Keratinocyte (primary cell): ENCODE measurements around the gene MEIOC. TPM values are rescaled to one million over a fixed set of nuclear protein-coding genes. Genes with fewer than 3 reads are reported as not detected.
"Not testable (repeated sequence)": the region's sequence is repeated elsewhere in the genome, so short reads cannot be mapped to it uniquely, and the experiment has no call there.

Experiments used
- DNase-seq: peaks from one replicate; pipeline ENCODE4 v3.0.0-alpha.2; 2011; ENCODE audit warnings: low read depth, missing footprints, low spot score
- FAIRE-seq: peaks from 2 replicates; lab custom pipeline; 2011; peaks lifted over from hg19 to GRCh38; lab: Jason Lieb, UNC
- H2AFZ ChIP-seq: 2 replicates; pipeline ENCODE4 v1.6.0; 2012; ENCODE audit warnings: low read length, control low read depth, inconsistent platforms; ENCODE audit not compliant: control insufficient read depth
- H3K27ac ChIP-seq: 2 replicates; pipeline ENCODE4 v1.5.1; 2011; ENCODE audit warnings: low read length; ENCODE audit not compliant: control insufficient read depth, insufficient read depth
- H3K27me3 ChIP-seq: 3 replicates; pipeline ENCODE4 v1.6.0; 2011; ENCODE audit warnings: low read length; ENCODE audit not compliant: control insufficient read depth, insufficient read depth; ENCODE audit errors: extremely low read depth
- H3K36me3 ChIP-seq, 2 experiments: 2 replicates in 1 of 2; 3 replicates in 1 of 2; pipeline ENCODE4 v1.5.1; 2011; ENCODE audit warnings: low read length in 2 of 2, mild to moderate bottlenecking in 1 of 2; ENCODE audit not compliant: control insufficient read depth in 2 of 2, insufficient read depth in 2 of 2; ENCODE audit errors: extremely low read depth in 1 of 2
- H3K4me1 ChIP-seq: 3 replicates; pipeline ENCODE4 v1.5.1; 2011; ENCODE audit warnings: low read length; ENCODE audit not compliant: control insufficient read depth, insufficient read depth; ENCODE audit errors: extremely low read depth
- H3K4me2 ChIP-seq: 3 replicates; pipeline ENCODE4 v1.6.0; 2011; ENCODE audit warnings: low read depth, low read length; ENCODE audit not compliant: control insufficient read depth, insufficient read depth; ENCODE audit errors: extremely low read depth
- H3K4me3 ChIP-seq, 3 experiments: fragments of 200-600 bp in 1 of 3; sonication (generic) in 1 of 3; 2 replicates in 2 of 3; 3 replicates in 1 of 3; pipeline ENCODE4 v1.5.1; 2011 to 2016; ENCODE audit warnings: low read length in 3 of 3, mild to moderate bottlenecking in 3 of 3, control low read depth in 2 of 3, inconsistent platforms in 1 of 3, low read depth in 1 of 3, mixed read lengths in 1 of 3, mixed run types in 1 of 3, moderate library complexity in 1 of 3; ENCODE audit not compliant: control insufficient read depth in 2 of 3, insufficient read depth in 2 of 3; ENCODE audit errors: extremely low read depth in 1 of 3
- H3K79me2 ChIP-seq: 2 replicates; pipeline ENCODE4 v1.6.0; 2012; ENCODE audit warnings: low read length; ENCODE audit not compliant: control insufficient read depth, insufficient read depth
- H3K9ac ChIP-seq: 3 replicates; pipeline ENCODE4 v1.6.0; 2011; ENCODE audit warnings: low read length; ENCODE audit not compliant: control insufficient read depth, insufficient read depth; ENCODE audit errors: extremely low read depth
- H3K9me1 ChIP-seq: 3 replicates; pipeline ENCODE4 v1.6.0; 2011; ENCODE audit warnings: low read length; ENCODE audit not compliant: control insufficient read depth, insufficient read depth; ENCODE audit errors: extremely low read depth
- H3K9me3 ChIP-seq: 2 replicates; pipeline ENCODE4 v1.5.1; 2012; ENCODE audit warnings: low read depth, low read length; ENCODE audit not compliant: control insufficient read depth
- H4K20me1 ChIP-seq: 3 replicates; pipeline ENCODE4 v1.6.0; 2011; ENCODE audit warnings: low read length; ENCODE audit not compliant: control insufficient read depth, insufficient read depth; ENCODE audit errors: extremely low read depth
- CTCF ChIP-seq, 3 experiments: IDR thresholded peaks in 1 of 3; conservative IDR thresholded peaks in 1 of 3; optimal IDR thresholded peaks in 1 of 3; 2 replicates in 2 of 3; 3 replicates in 1 of 3; pipeline versions ENCODE3 to v1.5.1; 2011; ENCODE audit warnings: low read length in 3 of 3, mild to moderate bottlenecking in 3 of 3, moderate library complexity in 2 of 3, control low read depth in 1 of 3, inconsistent platforms in 1 of 3; ENCODE audit not compliant: insufficient read depth in 2 of 3; ENCODE audit errors: extremely low read depth in 1 of 3
- EZH2 ChIP-seq: IDR thresholded peaks from one replicate; pipeline ENCODE4 v1.6.1; 2012; ENCODE audit warnings: inconsistent platforms, mild to moderate bottlenecking, low read length, moderate library complexity
- dilution Hi-C: fragments of 300-500 bp; cut with MboI; formaldehyde crosslinking; loops from one replicate; pipeline ENCODE4 v1.7.0; 2020; ENCODE audit warnings: low sequenced_read_pairs; ENCODE audit not compliant: extremely low pct_ligation_motif_present
- polyA plus RNA-seq, 5 experiments: library from polyadenylated mRNA; depleted of rRNA in 3 of 5; stranded (reverse) in 3 of 5; stranded (forward) in 1 of 5; unstranded in 1 of 5; fragments of >200 nt; gene quantifications; 1 replicate in 1 of 5; 2 replicates in 3 of 5; 3 replicates in 1 of 5; pipeline versions ENCODE4 v1.2.1 to v1.2.3, GENCODE V29; 2011 to 2012; ENCODE audit warnings: missing spikeins in 2 of 5, low read depth in 1 of 5, low replicate concordance in 1 of 5

Gene MEIOC
- polyA plus RNA-seq, 1 donor (not counting 4 experiments of a cell fraction or from before 2014, with no cell fraction given): 0.03 TPM

- Histone ChIP-seq H3K9me1 (peaks cover 7% of the 10 kb centered on the region), H4K20me1 (no peaks in the 10 kb centered on the region), H3K27ac (peak within 1 kb of the TSS; percentile 89), H3K4me2 (peak within 1 kb of the TSS; percentile 86), H3K79me2 (peaks cover 36% of the 10 kb centered on the region), H2AFZ (peak within 1 kb of the TSS; percentile 97), H3K27me3 (no peaks in the 10 kb centered on the region), H3K4me3 (peak within 1 kb of the TSS; percentile 74 to 87 (median 83)), H3K9ac (peak within 1 kb of the TSS; percentile 85), H3K36me3 (peaks cover 4 to 5% of the 10 kb centered on the region in 2 experiments), H3K4me1 (peaks cover 19% of the 10 kb centered on the region), H3K9me3 (no peaks in the 10 kb centered on the region)
- no peak for TF ChIP-seq EZH2
- TF ChIP-seq CTCF (optimal IDR thresholded peaks at IDR 0.05 in 1 of 3, IDR thresholded peaks at IDR 0.05 in 1 of 3, conservative IDR thresholded peaks at IDR 0.05 in 1 of 3; ENCODE audit: extremely low read depth in 1 of 3, insufficient read depth in 2 of 3, low read length in 3 of 3): no peak
- dilution Hi-C loops: no loop called here
- FAIRE-seq (peak; percentile 51), DNase-seq (peak; percentile 92)
Measured at GRCh38 chr17:44689477-44690217, 33.4 kb downstream of the MEIOC start, which contains the start of gene CCDC43. Gene CCDC43 (minus strand): TSS chr17:44689776. CDS start chr17:44689753, 23 bp downstream.

DNA sequence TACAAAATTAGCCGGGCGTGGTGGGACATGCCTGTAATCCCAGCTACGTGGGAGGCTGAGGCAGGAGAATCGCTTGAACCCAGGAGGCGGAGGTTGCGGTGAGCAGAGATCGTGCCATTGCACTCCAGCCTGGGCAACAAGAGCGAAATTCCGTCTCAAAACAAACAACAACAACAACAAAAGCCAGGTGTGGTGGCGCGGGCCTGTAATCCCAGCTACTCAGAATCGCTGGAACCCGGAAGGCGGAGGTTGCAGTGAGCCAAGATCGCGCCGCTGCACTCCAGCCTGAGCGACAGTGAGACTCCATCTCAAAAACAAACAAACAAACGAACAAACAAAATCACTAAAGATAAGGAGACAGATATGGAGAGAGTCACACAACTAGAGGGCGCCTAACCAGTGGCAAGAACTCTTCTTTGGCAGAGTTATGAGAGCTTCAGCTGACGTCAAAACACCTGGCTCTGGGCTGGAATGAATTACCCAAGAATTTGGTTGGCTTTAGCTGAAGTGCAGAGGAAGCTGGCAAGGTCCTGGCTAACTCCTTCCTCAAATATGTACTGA lies 34.6 kb downstream of the MEIOC start:
- peak; percentile 37 to 54 (median 46) for TF ChIP-seq CTCF (optimal IDR thresholded peaks at IDR 0.05 in 1 of 3, IDR thresholded peaks at IDR 0.05 in 1 of 3, conservative IDR thresholded peaks at IDR 0.05 in 1 of 3; ENCODE audit: extremely low read depth in 1 of 3, insufficient read depth in 2 of 3, low read length in 3 of 3)
- peak overlapping the region; percentile 89 for H3K27ac ChIP-seq
- peaks cover 19% of the 10 kb centered on the region for H3K4me1 ChIP-seq
- H3K4me2 ChIP-seq: peak overlapping the region; percentile 86
- H3K27me3 ChIP-seq, H4K20me1 ChIP-seq, FAIRE-seq, H3K9me1 ChIP-seq, H3K36me3 ChIP-seq, H3K9me3 ChIP-seq, H3K9ac ChIP-seq, dilution Hi-C loops, H3K4me3 ChIP-seq: not testable (repeated sequence)
- H3K79me2 ChIP-seq: peaks cover 27% of the 10 kb centered on the region
- peak overlapping the region; percentile 24 for H2AFZ ChIP-seq
- DNase-seq: peak; percentile 26
